ENCODE data around the gene FAM163B. TPM values are rescaled to one million over a fixed set of nuclear protein-coding genes. Genes with fewer than 3 reads are reported as not detected.

FAM163B gene
- total RNA-seq, 3 donors from 2014 or later (not counting 1 experiment from before 2014, with no cell fraction given), result not detected

- Histone ChIP-seq H3K27me3 (ENCODE audit: control insufficient read depth, insufficient read depth, low read length) (peaks cover 2% of the 10 kb centered on the region), H3K9me3 (ENCODE audit: control insufficient read depth, insufficient read depth, low read length) (no peaks in the 10 kb centered on the region), H3K27ac (ENCODE audit: low read length) (no peak overlapping the region), H3K4me3 (ENCODE audit: low read length) (no peak overlapping the region), H3K36me3 (ENCODE audit: control insufficient read depth, insufficient read depth, low read length) (no peaks in the 10 kb centered on the region), H3K4me1 (ENCODE audit: control insufficient read depth, insufficient read depth, low read length) (peaks cover 5% of the 10 kb centered on the region)
- Mint-ChIP-seq H3K4me1 (peaks cover 5 to 7% of the 10 kb centered on the region in 2 donors), H3K27me3 (ENCODE audit: low read depth in 2 of 2) (peaks cover 28 to 29% of the 10 kb centered on the region in 2 donors), H3K27ac (no peak overlapping the region), H3K36me3 (no peaks in the 10 kb centered on the region), H3K9me3 (no peaks in the 10 kb centered on the region), H3K4me3 (no peak overlapping the region)
- no peak for ATAC-seq
- 87% methylated on average over 21 of the region's 21 CpGs for WGBS (ENCODE audit: insufficient coverage)
- no peak for DNase-seq
- intact Hi-C loops (cut with micrococcal nuclease), result no loop called here
- TF ChIP-seq CTCF (IDR thresholded peaks at IDR 0.05), result no peak
Observed at GRCh38 chr9:133573791-133574515, 35.2 kb downstream of the FAM163B start.

- Histone ChIP-seq H3K9me3 (ENCODE audit: control insufficient read depth, insufficient read depth, low read length) (no peaks in the 10 kb centered on the region), H3K27me3 (ENCODE audit: control insufficient read depth, insufficient read depth, low read length) (peaks cover 2% of the 10 kb centered on the region), H3K27ac (ENCODE audit: low read length) (no peak overlapping the region), H3K4me1 (ENCODE audit: control insufficient read depth, insufficient read depth, low read length) (peaks cover 5% of the 10 kb centered on the region), H3K36me3 (ENCODE audit: control insufficient read depth, insufficient read depth, low read length) (no peaks in the 10 kb centered on the region), H3K4me3 (ENCODE audit: low read length) (no peak overlapping the region)
- Mint-ChIP-seq H3K4me3 (no peak overlapping the region), H3K27me3 (ENCODE audit: low read depth in 2 of 2) (peaks cover 22 to 25% of the 10 kb centered on the region in 2 donors), H3K9me3 (no peaks in the 10 kb centered on the region), H3K4me1 (peaks cover 5 to 7% of the 10 kb centered on the region in 2 donors), H3K36me3 (no peaks in the 10 kb centered on the region), H3K27ac (no peak overlapping the region)
- DNase-seq, result no peak
- intact Hi-C loops (cut with micrococcal nuclease), result no loop called here
- ATAC-seq, result no peak
- 87% methylated on average over 15 of the region's 15 CpGs for WGBS (ENCODE audit: insufficient coverage)
- TF ChIP-seq CTCF (IDR thresholded peaks at IDR 0.05), result no peak
Observed at GRCh38 chr9:133572821-133573361, 36.3 kb downstream of the FAM163B start.

DNA sequence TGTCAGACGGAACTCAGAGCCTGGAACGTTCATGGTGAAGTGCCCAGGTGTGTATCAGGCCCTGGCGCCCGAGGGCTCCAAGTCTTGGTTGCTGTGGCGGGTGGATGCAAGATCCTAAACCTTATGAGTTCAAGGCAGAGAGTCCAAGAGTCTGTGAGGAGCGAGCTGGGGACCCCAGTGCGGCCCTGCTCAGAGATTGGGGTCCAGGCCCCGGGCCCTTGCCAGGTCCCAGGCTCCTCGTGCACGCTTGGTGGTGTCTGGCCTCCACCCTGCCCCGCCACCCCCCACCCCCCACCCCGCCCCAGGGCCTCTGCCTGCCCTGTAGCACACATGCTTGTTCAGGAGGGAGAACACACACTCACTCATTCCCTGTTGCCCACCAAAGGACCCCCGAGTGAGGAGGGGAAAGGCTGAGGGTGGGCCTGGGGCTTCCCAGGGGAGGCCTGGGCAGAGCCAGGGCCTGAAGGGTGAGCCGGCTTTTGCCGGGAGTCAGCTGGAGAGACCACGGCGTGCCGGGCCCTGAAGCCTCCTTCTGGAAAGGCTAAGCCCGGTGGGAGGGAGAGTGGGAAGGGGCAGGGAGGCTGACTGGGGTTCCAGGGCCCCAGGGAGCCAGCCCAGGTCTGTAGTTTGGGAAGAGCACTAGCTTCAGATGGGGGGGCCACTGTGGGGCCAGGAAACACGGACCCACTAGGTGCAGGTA lies 37.1 kb downstream of the FAM163B start:
- TF ChIP-seq CTCF (IDR thresholded peaks at IDR 0.05), result no peak
- DNase-seq (no peak), ATAC-seq (no peak)
- Mint-ChIP-seq H3K27ac (no peak overlapping the region), H3K27me3 (ENCODE audit: low read depth in 2 of 2) (peaks cover 16 to 23% of the 10 kb centered on the region in 2 donors), H3K36me3 (no peaks in the 10 kb centered on the region), H3K4me3 (no peak overlapping the region), H3K4me1 (peaks cover 5 to 7% of the 10 kb centered on the region in 2 donors), H3K9me3 (no peaks in the 10 kb centered on the region)
- H3K36me3 ChIP-seq (ENCODE audit: control insufficient read depth, insufficient read depth, low read length), result no peaks in the 10 kb centered on the region
- H3K27me3 ChIP-seq (ENCODE audit: control insufficient read depth, insufficient read depth, low read length), result peaks cover 2% of the 10 kb centered on the region
- no peak overlapping the region for H3K27ac ChIP-seq (ENCODE audit: low read length)
- 85% methylated on average over 16 of the region's 20 CpGs for WGBS (ENCODE audit: insufficient coverage)
- intact Hi-C loops (cut with micrococcal nuclease), result no loop called here
- H3K4me3 ChIP-seq (ENCODE audit: low read length), result no peak overlapping the region
- H3K9me3 ChIP-seq (ENCODE audit: control insufficient read depth, insufficient read depth, low read length), result no peaks in the 10 kb centered on the region
- H3K4me1 ChIP-seq (ENCODE audit: control insufficient read depth, insufficient read depth, low read length), result peaks cover 5% of the 10 kb centered on the region
